NCI-H748 (cell line): Measurements from ENCODE around the gene SEC61B.

Experiments
- DNase-seq: peaks from one replicate; lab custom pipeline; 2025; ENCODE audit not compliant: unreplicated experiment; lab: John Stamatoyannopoulos, UW

SEC61B gene

GRCh38 chr9:99221621-99222415 is at the start of gene SEC61B, which contains the start of gene ALG2:
Gene SEC61B (plus strand): TSS chr9:99222282. CDS start chr9:99222364, 82 bp downstream.
Gene ALG2 (minus strand): TSS chr9:99221942. CDS start chr9:99221894, 48 bp downstream.
- peak; percentile 97 for DNase-seq

GRCh38 chr9:99173570-99174504 is 48.2 kb upstream of the SEC61B start:
- peak; percentile 94 for DNase-seq

GRCh38 chr9:99176527-99177013 is 45.5 kb upstream of the SEC61B start:
- DNase-seq = no peak

GRCh38 chr9:99177576-99178366 is 44.3 kb upstream of the SEC61B start:
- DNase-seq = no peak

GRCh38 chr9:99178912-99179872 is 42.9 kb upstream of the SEC61B start:
- no peak for DNase-seq

- no peak for DNase-seq
Measured at GRCh38 chr9:99180199-99180598, 41.9 kb upstream of the SEC61B start.

- DNase-seq = no peak
Measured at GRCh38 chr9:99180662-99181061, 41.4 kb upstream of the SEC61B start.

- DNase-seq = no peak
Measured at GRCh38 chr9:99181206-99181605, 40.9 kb upstream of the SEC61B start.

- DNase-seq = no peak
Measured at GRCh38 chr9:99181621-99182020, 40.5 kb upstream of the SEC61B start.

GRCh38 chr9:99182356-99182755 is 39.7 kb upstream of the SEC61B start:
- no peak for DNase-seq

GRCh38 chr9:99183616-99184015 is 38.5 kb upstream of the SEC61B start:
- DNase-seq = no peak

- no peak for DNase-seq
Measured at GRCh38 chr9:99184110-99184474, 38.0 kb upstream of the SEC61B start.

GRCh38 chr9:99184475-99185347 is 37.4 kb upstream of the SEC61B start:
- peak; percentile 88 for DNase-seq

GRCh38 chr9:99185348-99185632 is 36.8 kb upstream of the SEC61B start:
- no peak for DNase-seq

GRCh38 chr9:99185934-99186333 is 36.1 kb upstream of the SEC61B start:
- DNase-seq = no peak

- no peak for DNase-seq
Measured at GRCh38 chr9:99187311-99187710, 34.8 kb upstream of the SEC61B start.

GRCh38 chr9:99189186-99189585 is 32.9 kb upstream of the SEC61B start:
- no peak for DNase-seq

- no peak for DNase-seq
Measured at GRCh38 chr9:99189887-99190596, 32.0 kb upstream of the SEC61B start.
